GM18507 (cell line): Measurements from ENCODE around the gene TBX4.

Source experiments
- DNase-seq: peaks from one replicate; pipeline ENCODE4 v3.0.0; 2011; ENCODE audit warnings: low read depth; ENCODE audit not compliant: insufficient read length; ENCODE audit errors: extremely low spot score
- FAIRE-seq: peaks from 2 replicates; lab custom pipeline; 2011; peaks lifted over from hg19 to GRCh38; lab: Jason Lieb, UNC

TBX4 gene

GRCh38 chr17:61460796-61461585, 8.8 kb downstream of the TBX4 start:
- DNase-seq (no peak), FAIRE-seq (no peak)

- FAIRE-seq (no peak), DNase-seq (no peak)
Measured at GRCh38 chr17:61461586-61461966, 9.4 kb downstream of the TBX4 start.

GRCh38 chr17:61461967-61462718, 9.9 kb downstream of the TBX4 start:
- DNase-seq (no peak), FAIRE-seq (no peak)

GRCh38 chr17:61462719-61463315, 10.6 kb downstream of the TBX4 start:
- DNase-seq (no peak), FAIRE-seq (no peak)

GRCh38 chr17:61463316-61464129, 11.3 kb downstream of the TBX4 start:
- FAIRE-seq = no peak
- DNase-seq = no peak

GRCh38 chr17:61464130-61464842, 12.1 kb downstream of the TBX4 start:
- no peak for DNase-seq
- FAIRE-seq = no peak

- no peak for DNase-seq
- FAIRE-seq = no peak
Measured at GRCh38 chr17:61464843-61465180, 12.6 kb downstream of the TBX4 start.

- no peak for FAIRE-seq
Measured at GRCh38 chr17:61465550-61466237, 13.5 kb downstream of the TBX4 start.

GRCh38 chr17:61466246-61466645, 14.0 kb downstream of the TBX4 start:
- FAIRE-seq (no peak), DNase-seq (no peak)

More at GRCh38 chr17:61465550-61466237, 13.5 kb downstream of the TBX4 start:
- DNase-seq = no peak

GRCh38 chr17:61467416-61468262, 15.4 kb downstream of the TBX4 start:
- FAIRE-seq (no peak), DNase-seq (no peak)

- DNase-seq (no peak), FAIRE-seq (no peak)
Measured at GRCh38 chr17:61468263-61468907, 16.2 kb downstream of the TBX4 start.

- FAIRE-seq (no peak), DNase-seq (no peak)
Measured at GRCh38 chr17:61469474-61469873, 17.3 kb downstream of the TBX4 start.

GRCh38 chr17:61469949-61470348, 17.7 kb downstream of the TBX4 start:
- DNase-seq (no peak), FAIRE-seq (no peak)

GRCh38 chr17:61470530-61471136, 18.4 kb downstream of the TBX4 start:
- FAIRE-seq = no peak
- no peak for DNase-seq

GRCh38 chr17:61474235-61474927, 22.2 kb downstream of the TBX4 start:
- DNase-seq (no peak), FAIRE-seq (no peak)

GRCh38 chr17:61474934-61475333, 22.7 kb downstream of the TBX4 start:
- FAIRE-seq (no peak), DNase-seq (no peak)
